Hippocampal formation (tissue), 2 donors: ENCODE results near the gene NANOS2.

Experiments used
- DNase-seq, 2 donors: peaks; one replicate each; lab custom pipeline; 2025; lab: John Stamatoyannopoulos, UW

The NANOS2 gene

GRCh38 chr19:45913874-45914830 is at the start of gene NANOS2:
TSS of gene NANOS2 (minus strand) at chr19:45914778. CDS start at chr19:45914693, 85 bp downstream.
- no peak for DNase-seq

GRCh38 chr19:45962021-45962420 is 47.4 kb upstream of the NANOS2 start:
- no peak for DNase-seq

- DNase-seq, result no peak
These were observed 46.1 kb upstream of the NANOS2 start for GRCh38 chr19:45960595-45961235.

GRCh38 chr19:45959517-45960025 is 45.0 kb upstream of the NANOS2 start:
- DNase-seq, result no peak

DNA sequence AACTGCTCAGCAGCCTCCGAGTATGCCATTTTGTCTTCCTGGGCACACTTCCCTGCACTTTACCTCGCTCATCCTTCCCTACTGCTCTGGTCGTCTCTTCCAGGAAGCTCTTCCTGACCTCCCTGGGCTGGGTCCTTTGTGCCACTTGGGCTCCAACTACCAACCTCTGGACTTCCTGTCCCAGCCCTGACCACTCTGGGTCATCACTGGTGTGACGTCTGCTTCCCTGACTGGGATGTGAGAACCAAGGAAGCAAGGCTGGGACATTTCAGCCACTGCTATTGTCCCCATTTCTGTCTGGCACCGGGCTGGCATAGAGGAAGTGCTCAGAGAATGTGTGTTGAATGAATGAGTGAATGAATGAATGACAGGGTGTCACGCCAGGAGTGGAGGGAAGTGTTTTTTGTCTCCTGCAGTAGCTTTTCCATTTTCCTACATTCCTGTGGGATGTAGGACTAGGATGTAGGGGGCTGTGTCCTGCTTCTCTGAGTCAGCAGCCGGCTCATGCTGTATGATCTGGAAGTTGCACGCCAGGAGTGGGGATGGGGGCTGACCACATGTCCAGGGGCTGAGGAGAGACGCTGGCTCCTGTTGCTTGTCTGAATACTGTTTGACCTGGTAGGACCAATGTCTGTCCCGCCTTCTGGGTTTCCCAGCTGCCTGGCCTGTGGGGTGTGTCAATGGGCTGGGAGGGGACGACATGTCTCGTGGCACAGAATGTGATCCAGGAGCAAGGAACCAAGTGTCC is 44.4 kb upstream of the NANOS2 start:
- DNase-seq, result no peak

GRCh38 chr19:45958320-45958719 is 43.7 kb upstream of the NANOS2 start:
- DNase-seq, result no peak

DNA sequence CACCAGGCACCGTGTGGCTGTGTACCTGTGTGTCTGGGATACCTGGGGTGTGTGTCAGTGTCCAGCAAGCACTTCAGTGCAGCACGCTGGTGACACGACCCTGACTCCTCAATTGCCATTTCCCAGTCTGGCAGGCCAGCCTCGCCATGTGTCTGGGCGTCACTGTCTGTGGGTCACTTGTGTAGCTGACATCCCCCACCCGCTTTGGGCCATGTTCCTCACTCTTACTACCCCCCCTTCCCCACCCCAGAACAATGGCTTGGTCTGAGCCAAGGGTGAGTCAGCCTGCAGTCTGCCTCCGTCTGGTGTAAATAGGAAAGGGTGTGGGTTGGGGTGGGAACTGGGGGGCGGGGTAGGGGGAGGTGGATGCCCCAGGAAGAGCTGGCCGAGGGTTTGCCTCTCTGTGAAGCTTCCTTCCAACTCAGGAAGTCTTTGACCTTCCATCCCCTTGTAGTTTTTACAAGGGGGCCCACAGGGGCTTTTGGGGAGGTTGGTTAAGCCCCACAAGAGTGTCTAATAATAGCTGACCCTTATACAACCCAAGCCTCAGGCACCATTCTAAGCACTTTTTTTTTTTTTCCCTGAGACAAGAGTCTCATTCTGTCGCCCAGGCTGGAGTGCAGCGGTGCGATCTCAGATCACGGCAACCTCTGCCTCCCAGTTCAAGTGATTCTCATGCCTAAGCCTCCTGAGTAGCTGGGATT is 41.5 kb upstream of the NANOS2 start:
- DNase-seq, result peak; percentile 70 to 81

- no peak for DNase-seq
These were observed 39.6 kb upstream of the NANOS2 start for GRCh38 chr19:45954156-45954555.

DNA sequence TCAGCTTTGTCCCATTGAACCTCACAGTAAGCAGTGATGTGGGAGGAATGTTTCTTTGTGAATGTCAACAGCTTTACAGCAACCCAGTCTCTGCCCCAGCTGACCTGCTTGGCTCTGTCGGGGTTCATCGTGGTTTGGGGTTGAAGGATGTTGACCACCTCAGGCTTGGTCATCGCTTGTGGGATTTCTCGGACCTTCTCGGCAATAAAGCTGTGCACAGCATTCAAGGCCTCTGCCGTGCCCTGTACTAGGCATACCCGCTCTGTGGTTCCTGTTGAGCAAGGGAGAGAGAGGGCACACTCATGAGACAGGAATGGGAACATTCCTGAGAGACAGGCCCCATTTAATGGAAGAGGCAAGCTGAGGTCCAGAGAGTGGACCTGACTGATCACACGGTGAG is 39.1 kb upstream of the NANOS2 start:
- DNase-seq, result no peak

GRCh38 chr19:45952686-45953505 is 38.3 kb upstream of the NANOS2 start:
- DNase-seq, result no peak

- no peak for DNase-seq
These were observed 37.7 kb upstream of the NANOS2 start for GRCh38 chr19:45952341-45952685.

DNA sequence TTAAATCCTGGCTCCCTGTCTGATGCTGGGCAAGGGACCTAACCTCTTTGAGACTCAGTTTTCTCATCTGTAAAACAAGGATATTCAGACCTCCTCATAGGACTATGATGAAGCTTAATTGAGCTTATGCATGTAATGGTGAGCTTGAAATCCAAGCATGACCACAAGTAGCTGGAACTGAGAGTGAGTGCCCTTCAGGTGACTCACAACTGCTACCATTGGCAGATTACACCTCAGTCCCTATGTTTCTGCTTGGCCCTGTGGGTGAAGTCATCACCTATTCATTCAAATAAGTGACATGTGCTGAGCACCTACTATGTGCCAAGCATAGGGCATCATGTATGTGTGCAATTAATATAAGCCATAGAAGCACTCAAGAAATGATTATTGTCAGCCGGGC is 33.3 kb upstream of the NANOS2 start:
- DNase-seq, result no peak

DNA sequence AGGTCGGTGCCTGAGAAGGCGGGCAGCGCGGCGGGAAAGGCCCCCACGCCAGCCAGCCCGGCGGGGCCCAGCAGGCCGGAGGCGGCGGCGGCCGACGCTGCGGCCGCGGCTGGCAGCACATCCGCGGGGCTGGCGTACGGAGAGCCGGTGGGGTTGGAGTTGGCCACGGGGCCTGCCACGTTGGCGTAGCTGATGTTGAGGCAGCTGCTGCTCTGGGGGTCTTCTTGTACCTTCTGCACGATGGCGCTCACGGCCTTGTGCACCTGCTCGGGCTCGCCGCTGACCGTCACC is 25.9 kb upstream of the NANOS2 start:
- no peak for DNase-seq

- DNase-seq, result no peak
These were observed 25.4 kb upstream of the NANOS2 start for GRCh38 chr19:45939792-45940514.

GRCh38 chr19:45938733-45939319 is 24.2 kb upstream of the NANOS2 start:
- no peak for DNase-seq

- no peak for DNase-seq
These were observed 20.7 kb upstream of the NANOS2 start for GRCh38 chr19:45935267-45935666.

GRCh38 chr19:45934551-45935230 is 20.1 kb upstream of the NANOS2 start:
- DNase-seq, result no peak

- no peak for DNase-seq
These were observed 19.2 kb upstream of the NANOS2 start for GRCh38 chr19:45933759-45934158.

- DNase-seq, result no peak
These were observed 16.5 kb upstream of the NANOS2 start for GRCh38 chr19:45931055-45931454.
